Endothelial cell of umbilical vein (primary cell): ENCODE data around the gene EPC2. TPM values are rescaled to one million over a fixed set of nuclear protein-coding genes. Genes with fewer than 3 reads are reported as not detected.

Source experiments
- BruUV-seq: library from RNA; stranded (reverse); fragments of 400-500 nt; replicated peaks from 2 replicates; lab custom pipeline; 2021; lab: Mats Ljungman, UMichigan
- CTCF ChIA-PET: fragments of 300-600, 350-600 bp; sonication (Branson Sonifier 250); formaldehyde crosslinking; loops from one replicate; lab custom pipeline; 2021; ENCODE audit warnings: antibody characterized with exemption, inconsistent platforms; lab: Charles Lee
- POLR2A ChIA-PET: fragments of 300-600, 350-600 bp; sonication (Branson Sonifier 250); formaldehyde crosslinking; loops from one replicate; lab custom pipeline; 2021; ENCODE audit warnings: antibody characterized with exemption, inconsistent platforms; lab: Charles Lee
- DNase-seq: peaks from one replicate; pipeline ENCODE4 v3.0.0-alpha.2; 2011; ENCODE audit warnings: low read depth, low spot score
- FAIRE-seq: peaks from 2 replicates; lab custom pipeline; 2011; peaks lifted over from hg19 to GRCh38; lab: Jason Lieb, UNC
- H2AFZ ChIP-seq: 2 replicates; pipeline ENCODE4 v1.6.0; 2012; ENCODE audit warnings: low read depth, low read length, control low read depth, inconsistent platforms
- H3K27ac ChIP-seq: 2 replicates; pipeline ENCODE4 v1.5.1; 2011; ENCODE audit warnings: low read depth, mild to moderate bottlenecking, control low read depth, low read length, moderate library complexity; ENCODE audit not compliant: insufficient read depth
- H3K27me3 ChIP-seq, 2 experiments: 2 replicates each; pipeline versions ENCODE4 v1.6.0 to v1.6.1; 2011; ENCODE audit warnings: low read length in 2 of 2, mixed read lengths in 1 of 2; ENCODE audit not compliant: control insufficient read depth in 2 of 2, insufficient read depth in 2 of 2
- H3K36me3 ChIP-seq, 2 experiments: 2 replicates in 1 of 2; 3 replicates in 1 of 2; pipeline ENCODE4 v1.5.1; 2011; ENCODE audit warnings: low read length in 2 of 2, mild to moderate bottlenecking in 1 of 2, moderate library complexity in 1 of 2; ENCODE audit not compliant: control insufficient read depth in 2 of 2, insufficient read depth in 2 of 2; ENCODE audit errors: extremely low read depth in 1 of 2
- H3K4me1 ChIP-seq: 3 replicates; pipeline ENCODE4 v1.5.1; 2011; ENCODE audit warnings: mild to moderate bottlenecking, low read length; ENCODE audit not compliant: control insufficient read depth, insufficient read depth; ENCODE audit errors: extremely low read depth
- H3K4me2 ChIP-seq: 2 replicates; pipeline ENCODE4 v1.6.1; 2011; ENCODE audit warnings: low read length, control low read depth, mixed read lengths; ENCODE audit not compliant: insufficient read depth
- H3K4me3 ChIP-seq, 3 experiments: fragments of 200-600 bp in 1 of 3; sonication (generic), shearing (Covaris generic) in 1 of 3; replicated peaks in 1 of 3; 2 replicates each; pipeline ENCODE4 v1.5.1; 2011 to 2016; ENCODE audit warnings: control low read depth in 3 of 3, low read length in 3 of 3, mild to moderate bottlenecking in 2 of 3, inconsistent platforms in 1 of 3, low read depth in 1 of 3, moderate library complexity in 1 of 3; ENCODE audit not compliant: insufficient read depth in 1 of 3
- H3K79me2 ChIP-seq: 2 replicates; pipeline ENCODE4 v1.6.0; 2012; ENCODE audit warnings: low read length, inconsistent platforms; ENCODE audit not compliant: control insufficient read depth, insufficient read depth
- H3K9ac ChIP-seq: replicated peaks from 2 replicates; pipeline ENCODE3; 2011; ENCODE audit warnings: low read length, control low read depth; ENCODE audit not compliant: insufficient read depth; ENCODE audit errors: extremely low read depth
- H3K9me1 ChIP-seq: replicated peaks from 3 replicates; pipeline ENCODE4 v1.6.0; 2011; ENCODE audit warnings: mild to moderate bottlenecking, low read length; ENCODE audit not compliant: control insufficient read depth, insufficient read depth; ENCODE audit errors: extremely low read depth
- H3K9me3 ChIP-seq: replicated peaks from 2 replicates; pipeline ENCODE4 v1.5.1; 2012; ENCODE audit warnings: low read length, inconsistent platforms; ENCODE audit not compliant: control insufficient read depth, insufficient read depth
- H4K20me1 ChIP-seq: replicated peaks from 2 replicates; pipeline ENCODE3; 2011; ENCODE audit warnings: mild to moderate bottlenecking, low read length; ENCODE audit not compliant: control insufficient read depth, insufficient read depth; ENCODE audit errors: extremely low read depth
- CTCF ChIP-seq, 2 donors: IDR thresholded peaks; 1 replicate in 1 of 2; 2 replicates in 1 of 2; pipeline ENCODE4 v1.5.1; 2011; ENCODE audit warnings: low read length in 2 of 2, mild to moderate bottlenecking in 2 of 2, moderate library complexity in 2 of 2, control low read depth in 1 of 2, inconsistent platforms in 1 of 2, low read depth in 1 of 2; ENCODE audit not compliant: insufficient read depth in 1 of 2; ENCODE audit errors: extremely low read depth in 1 of 2
- EZH2 ChIP-seq: IDR thresholded peaks from 2 replicates; pipeline ENCODE4 v1.6.1; 2012; ENCODE audit warnings: borderline replicate concordance, low read depth, mild to moderate bottlenecking, moderate library complexity, low read length, inconsistent platforms; ENCODE audit not compliant: severe bottlenecking
- FOS ChIP-seq: IDR thresholded peaks from 2 replicates; pipeline ENCODE4 v1.6.1; 2011; ENCODE audit warnings: mild to moderate bottlenecking, low read length, moderate library complexity, borderline replicate concordance; ENCODE audit not compliant: insufficient read depth
- GATA2 ChIP-seq: IDR thresholded peaks from 2 replicates; pipeline ENCODE4 v1.7.0; 2011; ENCODE audit warnings: low read depth, mild to moderate bottlenecking, moderate library complexity, mixed read lengths, low read length; ENCODE audit not compliant: insufficient read length, insufficient read depth
- JUN ChIP-seq: IDR thresholded peaks from 2 replicates; pipeline ENCODE4 v1.6.1; 2011; ENCODE audit warnings: borderline replicate concordance, low read depth; ENCODE audit not compliant: insufficient read length, insufficient read depth
- MAX ChIP-seq: IDR thresholded peaks from 2 replicates; pipeline ENCODE4 v1.6.1; 2011; ENCODE audit not compliant: insufficient read depth, insufficient read length
- MYC ChIP-seq: IDR thresholded peaks from one replicate; pipeline ENCODE4 v1.6.1; 2011; ENCODE audit warnings: mild to moderate bottlenecking, low read depth, low read length
- POLR2A ChIP-seq: IDR thresholded peaks from 2 replicates; pipeline ENCODE4 v1.6.1; 2012; ENCODE audit warnings: low read depth, mild to moderate bottlenecking, control low read depth, low read length
- POLR2AphosphoS5 ChIP-seq: IDR thresholded peaks from 2 replicates; pipeline ENCODE4 v1.6.1; 2012; ENCODE audit warnings: low read depth, mild to moderate bottlenecking, control low read depth, low read length, moderate library complexity; ENCODE audit not compliant: insufficient read depth
- dilution Hi-C: fragments of 300-500 bp; cut with MboI; formaldehyde crosslinking; loops from one replicate; pipeline ENCODE4 v1.15.0; 2019; ENCODE audit warnings: low sequenced_read_pairs; ENCODE audit not compliant: extremely low pct_ligation_motif_present
- intact Hi-C: fragments of 100-400 bp; cut with micrococcal nuclease; formaldehyde crosslinking; loops from one replicate; pipeline ENCODE4 v1.10.0; 2022
- polyA plus RNA-seq, 4 experiments: library from polyadenylated mRNA; depleted of rRNA in 3 of 4; stranded (reverse) in 3 of 4; unstranded in 1 of 4; fragments of >200 nt; gene quantifications; 2 replicates each; pipeline versions ENCODE4 v1.2.1 to v1.2.3, GENCODE V29; 2011 to 2012; ENCODE audit warnings: missing spikeins in 1 of 4
- total RNA-seq: library from RNA; stranded (reverse); gene quantifications from 2 replicates; pipeline ENCODE4 v1.2.3, GENCODE V29; 2021

EPC2 gene
- total and polyA plus RNA-seq, 2 donors (not counting 3 experiments of a cell fraction or from before 2014, with no cell fraction given): 15.1 to 25.2 TPM

GRCh38 chr2:148721991-148722777, 77.6 kb downstream of the EPC2 start:
- Histone ChIP-seq H3K79me2 (peaks cover 86% of the 10 kb centered on the region), H4K20me1 (peaks cover 4% of the 10 kb centered on the region)
- dilution Hi-C loops: no loop called here

GRCh38 chr2:148725564-148725963, 81.0 kb downstream of the EPC2 start:
- CTCF ChIA-PET: no interaction called here
- BruUV-seq: no TSS peak
- dilution Hi-C loops: no loop called here

More at GRCh38 chr2:148721991-148722777, 77.6 kb downstream of the EPC2 start:
- H3K4me1 ChIP-seq: no peaks in the 10 kb centered on the region
- intact Hi-C loops: no loop called here
- BruUV-seq: no TSS peak
- no peaks in the 10 kb centered on the region for H3K9me1 ChIP-seq
- CTCF ChIA-PET: interaction anchor here (0.9 kb wide), 1 partner anchor 75 kb away, joined by 3 read pairs; no protein-coding TSS in a partner anchor
- POLR2A ChIA-PET: no interaction called here
- FAIRE-seq: no peak
- H3K9ac ChIP-seq: no peak overlapping the region
- TF ChIP-seq POLR2AphosphoS5: no peak
- H3K27ac ChIP-seq: no peak overlapping the region
- DNase-seq: no peak
- no peak overlapping the region for H2AFZ ChIP-seq
- H3K27me3 ChIP-seq: no peaks in the 10 kb centered on the region
- no peaks in the 10 kb centered on the region for H3K36me3 ChIP-seq
- no peaks in the 10 kb centered on the region for H3K9me3 ChIP-seq
- H3K4me2 ChIP-seq: no peak overlapping the region
- H3K4me3 ChIP-seq: no peak overlapping the region

More at GRCh38 chr2:148725564-148725963, 81.0 kb downstream of the EPC2 start:
- Histone ChIP-seq H3K27ac (no peak overlapping the region), H3K79me2 (peaks cover 62% of the 10 kb centered on the region), H4K20me1 (peaks cover 6% of the 10 kb centered on the region), H3K9ac (no peak overlapping the region), H3K4me3 (no peak overlapping the region), H3K9me3 (no peaks in the 10 kb centered on the region), H3K36me3 (no peaks in the 10 kb centered on the region), H3K27me3 (no peaks in the 10 kb centered on the region), H3K4me1 (no peaks in the 10 kb centered on the region), H2AFZ (no peak overlapping the region), H3K4me2 (no peak overlapping the region), H3K9me1 (no peaks in the 10 kb centered on the region)
- TF ChIP-seq GATA2 (no peak), EZH2 (no peak), POLR2AphosphoS5 (no peak), JUN (no peak), POLR2A (no peak), CTCF (IDR thresholded peaks at IDR 0.05; ENCODE audit: extremely low read depth in 1 of 2, insufficient read depth in 1 of 2, low read depth in 1 of 2, low read length in 2 of 2) (no peak), MAX (no peak), FOS (no peak), MYC (no peak)
- DNase-seq (no peak), FAIRE-seq (no peak)
- intact Hi-C loops: no loop called here
- POLR2A ChIA-PET: no interaction called here
